Stomach (tissue), 4 donors: Measurements from ENCODE around the gene C17orf50.

Experiments
- CTCF ChIP-seq, 7 experiments: fragments of 450-650 bp in 4 of 7; fragments of 200-600 bp in 3 of 7; sonication (generic) in 3 of 7; IDR thresholded peaks; one replicate each; pipeline ENCODE4 v1.5.1; 2016 to 2019; ENCODE audit warnings: antibody characterized with exemption in 7 of 7, control low read depth in 2 of 7, mild to moderate bottlenecking in 1 of 7
- EP300 ChIP-seq: sonication (generic); formaldehyde crosslinking; IDR thresholded peaks from one replicate; pipeline ENCODE4 v1.6.1; 2017; ENCODE audit warnings: antibody characterized with exemption
- POLR2A ChIP-seq, 4 donors: fragments of 450-650 bp; IDR thresholded peaks; one replicate each; pipeline ENCODE4 v1.6.1; 2016; ENCODE audit warnings: antibody characterized with exemption in 4 of 4, control low read depth in 2 of 4, mild to moderate bottlenecking in 1 of 4, moderate library complexity in 1 of 4
- POLR2AphosphoS5 ChIP-seq, 3 donors: sonication (generic); formaldehyde crosslinking; IDR thresholded peaks; one replicate each; pipeline ENCODE4 v1.6.1; 2016; ENCODE audit warnings: antibody characterized with exemption in 3 of 3

- no peak for TF ChIP-seq CTCF (IDR thresholded peaks at IDR 0.05)
- no peak for TF ChIP-seq POLR2A (IDR thresholded peaks at IDR 0.05)
- no peak for TF ChIP-seq POLR2AphosphoS5 (IDR thresholded peaks at IDR 0.05)
- no peak for TF ChIP-seq EP300
Measured at GRCh38 chr17:35735036-35735805, 25.5 kb upstream of the C17orf50 start.
